HG03432 (cell line): ENCODE measurements around the gene PGA5.

Experiments used
- ATAC-seq: cut with Tn5 transposase; IDR thresholded peaks from one replicate; pipeline ENCODE4 v1.9.1; 2021; ENCODE audit warnings: mild to moderate bottlenecking, moderate library complexity; ENCODE audit not compliant: unreplicated experiment

Gene PGA5

DNA sequence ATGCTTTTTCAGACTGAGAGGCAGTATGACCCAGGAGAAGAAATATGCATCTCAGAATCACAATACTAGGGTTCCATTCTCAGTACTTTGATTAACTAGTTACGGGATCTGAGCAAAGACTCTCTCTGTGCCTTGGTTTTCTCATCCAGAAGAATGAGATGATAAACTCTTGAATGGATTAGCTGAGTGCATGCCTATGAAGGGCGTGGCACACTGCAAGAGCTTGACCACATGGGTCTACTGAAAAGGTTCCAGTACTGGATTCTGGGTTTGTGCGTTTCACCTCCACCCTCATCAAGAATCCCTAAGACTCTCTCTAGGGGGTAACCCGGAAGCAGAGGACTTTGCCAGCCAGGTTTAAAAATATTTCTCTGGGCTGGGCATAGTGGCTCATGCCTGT lies 25.6 kb downstream of the PGA5 start:
- no peak for ATAC-seq

DNA sequence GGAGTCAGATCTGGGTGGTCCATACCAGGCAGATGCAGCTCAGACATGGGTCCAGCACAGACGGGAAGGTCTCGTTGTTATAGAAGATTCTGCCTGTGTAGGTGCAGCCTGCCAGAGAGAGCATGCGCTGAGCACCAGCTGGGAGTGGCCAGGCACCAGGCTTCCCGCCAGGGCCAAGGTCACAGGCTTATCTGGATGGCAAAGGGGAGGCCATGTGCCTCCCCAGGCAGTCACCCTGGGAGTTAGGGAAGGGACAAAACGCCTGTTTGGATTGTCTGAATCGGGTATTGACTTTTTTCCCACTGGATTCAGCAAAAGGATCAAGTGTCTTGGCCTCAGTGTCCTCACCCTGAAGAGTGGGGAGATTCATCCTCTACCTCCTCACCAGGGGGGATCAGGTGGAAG lies 26.5 kb downstream of the PGA5 start:
- no peak for ATAC-seq

DNA sequence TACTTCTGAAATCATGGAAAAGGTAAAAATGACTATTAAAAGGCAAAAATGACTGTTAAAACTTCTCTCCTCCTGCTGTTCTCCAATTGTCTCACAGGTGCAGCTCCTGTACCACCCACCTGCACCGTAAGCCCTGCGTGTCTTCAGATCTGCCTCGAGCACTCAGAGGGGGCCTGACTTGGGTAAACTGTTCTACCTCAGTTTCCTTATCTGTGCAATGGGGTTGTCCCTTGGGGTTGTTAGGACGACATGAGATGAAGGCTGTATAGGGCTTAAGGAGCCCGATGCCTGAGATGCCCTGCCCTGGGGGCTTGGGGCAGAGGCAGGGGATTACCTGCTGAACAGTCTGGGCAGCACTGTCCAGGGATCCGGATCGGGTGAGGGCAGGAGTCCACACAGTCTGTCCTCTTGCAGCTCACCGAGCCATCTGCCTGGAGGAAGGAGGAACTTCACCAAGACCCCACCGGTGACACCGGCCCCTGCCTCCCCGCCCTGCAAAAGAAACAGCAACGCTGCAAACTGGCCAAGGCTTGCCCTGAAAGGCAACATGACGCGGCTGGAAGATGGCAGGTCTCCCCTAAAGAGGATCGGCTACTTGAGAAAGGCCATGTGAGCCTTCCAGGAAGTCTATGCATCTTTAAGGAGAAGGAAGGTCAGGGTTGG lies 27.7 kb downstream of the PGA5 start:
- no peak for ATAC-seq

DNA sequence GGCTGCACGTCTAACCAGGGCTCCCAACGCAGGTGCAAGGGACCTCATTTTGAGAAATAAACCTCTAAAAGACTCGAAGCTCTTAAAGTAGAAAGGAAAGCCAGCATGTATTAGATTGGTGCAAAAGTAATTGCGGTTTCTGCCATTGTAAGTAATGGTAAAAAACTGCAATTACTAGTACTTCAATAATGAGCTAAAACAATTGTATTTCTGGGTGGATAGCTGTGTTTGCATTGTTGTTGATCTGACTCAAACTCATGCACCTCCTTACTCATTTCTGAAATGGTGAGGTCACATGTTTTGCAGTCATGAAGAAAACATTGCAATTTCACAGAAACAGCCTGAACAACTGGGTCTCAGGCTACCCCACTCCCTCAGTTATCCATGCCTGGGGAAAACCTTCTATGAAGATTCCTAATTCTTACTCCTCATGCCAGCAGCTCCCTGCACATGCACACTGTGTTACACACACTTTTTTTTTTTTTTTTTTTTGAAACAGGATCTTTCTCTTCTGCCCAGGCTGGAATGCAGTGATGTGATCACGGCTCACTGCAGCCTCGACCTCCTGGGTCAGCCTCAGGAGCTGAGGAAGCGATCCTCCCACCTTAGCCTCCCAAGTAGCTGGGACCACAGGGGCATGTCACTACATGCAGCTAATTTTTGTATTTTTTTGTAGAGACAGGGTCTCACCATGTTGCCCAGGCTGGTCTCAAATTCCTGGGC lies 29.5 kb downstream of the PGA5 start:
- no peak for ATAC-seq

DNA sequence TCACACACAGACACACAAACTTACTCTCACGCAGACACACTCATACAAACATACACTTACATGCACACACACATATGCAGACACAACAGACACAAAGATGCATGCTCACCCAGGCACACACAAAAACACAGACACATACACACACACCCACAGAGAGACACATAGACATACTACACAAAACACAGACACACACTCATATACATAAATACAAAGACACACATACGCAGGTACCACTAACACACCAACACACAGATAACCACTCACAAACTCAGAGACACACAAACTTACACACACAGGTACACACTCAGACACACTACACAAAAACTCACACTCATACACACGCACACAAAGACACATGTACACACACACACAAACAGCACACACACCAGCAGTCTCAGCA lies 31.8 kb downstream of the PGA5 start:
- ATAC-seq, result no peak

DNA sequence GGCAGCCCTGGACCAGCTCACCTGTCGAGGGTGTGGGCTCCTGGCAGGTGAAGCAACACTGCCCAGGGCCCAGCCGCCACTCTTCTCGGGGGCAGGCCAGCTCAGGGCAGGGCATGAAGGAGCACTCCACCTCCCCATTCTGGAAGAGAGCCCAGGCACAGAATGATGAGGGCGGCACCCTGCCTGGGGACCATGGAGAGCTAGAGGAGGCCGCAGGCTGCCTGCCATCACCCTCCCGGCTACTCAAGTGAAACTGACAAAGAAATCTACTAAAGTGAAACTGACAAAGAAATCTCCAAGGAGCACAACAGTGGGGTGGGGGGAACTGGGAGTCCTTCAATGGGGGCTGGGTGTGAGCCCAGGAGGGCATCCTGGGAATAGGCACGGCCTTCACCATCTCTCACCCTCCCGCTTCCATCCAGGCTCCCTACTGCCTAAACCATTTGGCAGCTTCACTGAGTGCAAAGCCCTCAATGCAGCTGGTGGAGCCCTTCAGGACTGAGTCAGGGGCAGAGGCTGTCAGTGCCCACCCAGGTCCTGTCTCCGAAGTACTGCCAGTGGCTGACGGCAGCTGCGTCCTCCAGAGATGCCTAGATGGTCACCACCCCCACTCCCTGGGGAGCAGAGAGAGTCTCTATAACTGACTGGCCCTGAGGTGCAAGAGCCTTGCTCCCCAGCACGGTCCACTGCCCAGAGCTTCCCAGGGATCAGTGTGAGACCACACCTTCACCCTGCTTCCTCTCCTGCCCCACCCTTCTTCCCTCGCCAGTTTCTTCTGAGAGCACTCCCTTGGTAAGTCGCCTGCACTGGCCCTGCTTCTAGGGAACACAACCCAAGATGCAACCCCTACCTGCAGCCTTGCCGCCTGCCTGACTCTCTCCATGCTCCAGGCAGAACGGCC lies 32.5 kb downstream of the PGA5 start:
- ATAC-seq, result no peak

DNA sequence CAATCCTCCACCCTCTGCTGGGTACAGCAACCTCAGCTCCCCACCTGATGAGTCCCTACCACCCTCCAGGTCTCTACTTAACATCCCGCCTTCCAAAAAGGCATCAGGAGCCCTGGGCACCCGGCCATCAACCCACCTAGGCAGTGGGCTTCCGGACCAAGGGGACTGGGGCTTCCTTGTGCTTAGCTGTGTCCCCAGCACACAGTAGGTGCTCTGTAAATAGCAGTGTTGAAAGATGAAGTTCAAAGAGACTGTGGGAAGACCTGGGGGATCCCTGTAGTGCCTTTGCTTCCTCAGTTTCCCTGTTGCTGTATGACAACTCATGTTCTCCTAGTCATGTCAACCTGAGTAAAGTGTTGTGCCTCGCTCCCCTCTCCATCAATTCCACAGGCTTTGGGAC lies 33.1 kb downstream of the PGA5 start:
- no peak for ATAC-seq

DNA sequence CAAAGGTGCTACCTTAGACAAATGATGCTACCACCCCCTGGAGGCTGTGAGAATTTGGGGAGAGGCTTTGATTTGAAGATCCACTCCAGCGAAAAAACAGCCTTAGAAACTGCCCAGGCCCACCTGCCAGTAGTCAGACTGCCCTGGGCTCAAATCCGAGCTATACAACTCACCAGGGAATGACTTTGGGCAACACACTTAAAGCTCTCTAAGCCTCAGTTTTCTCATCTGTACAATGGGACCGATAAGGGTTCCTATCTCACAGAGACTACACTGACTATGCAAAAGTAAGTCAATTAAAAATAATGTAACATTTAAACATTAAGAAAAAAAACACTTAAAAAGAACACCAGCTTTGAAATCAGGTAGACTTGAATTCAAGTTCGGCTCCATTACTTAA lies 34.2 kb downstream of the PGA5 start:
- ATAC-seq, result no peak

DNA sequence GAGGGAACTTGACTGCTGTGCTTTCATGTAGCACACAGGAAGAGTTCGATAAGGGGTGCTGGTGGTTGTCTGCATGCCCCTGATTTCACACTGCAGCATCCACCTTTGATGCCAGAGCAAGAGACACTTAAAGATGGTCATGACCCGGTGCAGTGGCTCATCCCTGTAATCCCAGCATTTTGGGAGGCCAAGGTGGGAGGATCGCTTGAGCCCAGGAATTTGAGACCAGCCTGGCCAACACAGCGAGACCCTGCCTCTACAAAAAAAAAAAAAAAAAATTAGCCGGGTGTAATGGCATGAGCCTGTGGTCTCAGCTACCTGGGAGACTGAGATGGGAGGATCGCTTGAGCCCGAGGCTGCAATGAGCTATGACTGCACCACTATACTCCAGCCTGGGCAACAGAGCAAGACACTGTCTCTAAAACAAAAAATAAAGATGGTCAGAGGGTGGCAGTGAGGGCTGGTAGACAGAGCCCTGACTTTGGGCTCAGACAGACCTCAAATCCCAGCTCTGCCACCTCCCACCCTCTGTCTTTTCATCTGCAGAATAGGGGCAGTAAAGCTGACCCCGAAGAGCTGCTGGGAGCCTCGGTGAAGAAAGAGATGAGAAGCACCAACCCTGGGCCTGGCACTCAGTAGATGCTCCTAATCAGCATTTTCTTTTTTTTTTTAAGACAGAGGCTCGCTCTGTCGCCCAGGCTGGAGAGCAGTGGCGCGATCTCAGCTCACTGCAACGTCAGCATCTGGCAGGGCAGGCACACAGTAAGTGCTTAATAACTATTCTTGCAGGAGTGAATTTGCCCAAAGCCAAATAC lies 36.4 kb downstream of the PGA5 start:
- no peak for ATAC-seq

DNA sequence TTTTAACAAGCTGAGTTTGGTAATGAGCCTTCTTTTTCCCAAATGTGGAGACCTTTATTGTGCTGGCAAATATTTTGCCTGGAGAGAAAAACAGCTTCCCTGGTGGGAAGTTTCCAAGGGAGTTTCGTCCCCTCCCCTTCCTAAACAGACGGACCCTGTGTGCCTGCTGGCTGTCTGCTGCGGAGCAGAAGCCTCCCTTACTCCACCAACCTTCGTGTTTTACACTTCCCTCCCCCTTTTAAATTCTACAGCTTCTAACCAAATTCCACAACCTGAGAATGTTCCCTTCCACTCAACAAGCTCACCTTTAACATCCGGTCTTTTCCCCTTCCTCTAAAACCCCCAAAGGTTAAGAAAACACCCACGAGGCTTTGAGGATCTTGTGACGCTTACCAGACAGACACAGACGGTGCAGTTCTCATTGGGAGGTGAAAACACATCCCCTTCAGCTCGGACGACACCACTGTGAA lies 37.1 kb downstream of the PGA5 start:
- ATAC-seq, result no peak

DNA sequence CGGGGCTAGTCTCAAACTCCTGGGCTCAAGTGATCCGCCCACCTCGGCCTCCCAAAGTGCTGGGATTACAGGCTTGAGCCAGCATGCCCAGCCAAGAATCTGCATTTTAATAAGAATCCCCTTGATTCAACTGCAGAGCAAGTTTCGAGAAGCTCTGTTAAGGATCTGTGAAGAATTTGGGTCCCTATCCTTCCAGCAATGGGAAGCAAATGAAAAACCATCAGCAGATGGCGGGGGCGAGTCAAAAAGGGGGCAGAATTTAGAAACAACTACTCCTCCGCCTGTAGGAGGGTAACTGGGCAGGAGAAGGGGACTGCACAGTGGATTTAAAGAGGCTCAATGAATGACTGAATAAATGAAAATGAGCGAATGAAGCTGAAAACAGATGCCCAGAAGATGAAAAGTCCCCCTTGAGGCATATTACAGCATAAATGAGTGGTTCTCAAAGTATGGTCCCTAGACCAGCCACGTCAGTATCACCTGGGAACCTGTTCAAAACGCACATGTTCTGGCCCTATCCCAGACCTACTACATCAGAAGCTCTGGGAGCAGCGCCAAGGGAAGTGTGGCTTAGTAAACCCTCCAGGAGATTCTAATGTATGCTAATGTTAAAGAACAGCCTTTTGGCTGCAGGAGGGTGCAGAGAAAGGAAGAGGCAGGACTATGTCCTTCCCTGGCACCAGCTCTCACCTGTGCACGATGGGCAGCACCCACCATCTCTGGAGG lies 39.1 kb downstream of the PGA5 start:
- no peak for ATAC-seq

DNA sequence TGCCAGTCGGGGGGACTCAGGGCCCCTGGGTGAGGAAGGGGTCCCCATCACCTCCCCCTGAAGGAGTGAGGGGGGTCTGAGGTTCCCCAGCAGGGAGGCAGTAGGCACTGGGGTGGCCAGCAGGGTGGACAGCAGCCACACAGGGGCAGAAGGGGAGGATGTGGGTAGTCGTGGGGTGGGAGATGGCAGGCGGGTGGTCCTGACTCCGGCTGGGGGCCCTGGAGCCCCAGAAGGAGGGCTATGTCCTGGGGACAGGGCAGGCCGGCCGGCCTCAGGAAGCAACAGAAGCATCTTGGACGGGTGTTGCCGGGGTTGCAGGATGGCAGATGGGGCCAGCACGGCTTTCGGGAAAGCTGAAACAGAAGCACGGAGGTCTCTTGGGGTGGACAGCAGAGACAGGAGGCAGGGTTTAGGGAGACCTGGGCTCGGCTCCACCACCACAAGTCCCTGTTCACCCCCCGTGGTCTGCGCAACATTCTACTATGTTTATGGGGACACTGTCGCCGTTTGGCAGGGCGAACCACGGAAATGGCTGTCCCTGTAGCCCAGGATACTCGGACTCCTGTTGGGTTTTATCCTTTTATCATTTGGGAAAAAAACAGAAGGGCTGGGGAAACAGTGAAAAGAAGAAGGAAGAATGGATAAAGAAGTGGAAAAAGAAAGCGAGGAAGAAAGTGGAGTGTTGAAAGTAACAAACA lies 40.1 kb downstream of the PGA5 start:
- no peak for ATAC-seq

DNA sequence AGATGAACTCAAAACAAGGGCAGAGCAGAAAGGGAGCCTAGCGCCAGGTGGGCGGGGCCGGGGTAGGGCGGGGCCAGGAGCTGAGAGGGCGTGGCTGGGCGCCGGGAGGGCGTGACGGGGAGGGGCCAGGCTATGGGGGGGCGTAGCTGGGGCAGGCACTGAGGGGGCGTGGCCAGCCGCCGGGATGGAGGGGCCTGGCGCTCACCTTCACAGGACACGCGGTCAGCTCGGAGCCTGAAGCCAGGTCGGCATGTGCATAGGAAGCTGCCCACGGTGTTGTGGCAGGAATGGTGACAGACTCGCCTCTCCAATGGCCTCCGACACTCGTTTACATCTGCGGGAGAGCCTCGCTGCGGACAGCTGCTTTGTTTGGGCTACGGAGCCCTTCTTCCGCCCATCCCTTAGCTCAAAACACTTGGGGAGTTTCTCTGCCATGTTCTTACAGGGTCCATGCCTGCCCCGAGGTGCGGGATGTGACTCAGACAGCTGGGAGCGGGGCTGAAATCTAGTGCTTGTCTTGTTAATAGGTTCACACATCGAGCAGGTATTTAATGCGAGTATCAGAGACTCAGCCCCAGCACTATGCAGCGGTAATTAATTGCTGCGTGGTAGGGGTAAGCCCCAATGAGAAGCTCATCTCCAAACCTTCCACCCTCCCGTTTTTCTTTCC lies 40.7 kb downstream of the PGA5 start:
- no peak for ATAC-seq

DNA sequence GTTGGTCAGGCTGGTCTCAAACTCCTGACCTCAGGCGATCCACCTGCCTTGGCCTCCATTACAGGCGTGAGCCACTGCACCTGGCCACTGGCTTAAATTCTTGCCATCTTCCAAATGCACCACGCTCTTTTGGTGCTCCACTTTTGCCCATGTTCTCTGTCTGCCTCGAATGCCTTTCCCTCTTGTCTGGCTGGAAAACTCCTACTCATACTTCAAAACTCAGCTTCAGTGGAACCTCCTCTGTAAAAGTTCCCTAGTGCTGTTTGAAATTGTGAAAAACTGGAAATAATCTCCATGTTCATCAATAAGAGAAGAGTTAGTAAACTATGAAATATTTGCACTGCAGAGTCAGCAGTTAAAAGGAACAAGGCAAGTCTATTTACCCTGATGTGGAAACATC lies 42.6 kb downstream of the PGA5 start:
- no peak for ATAC-seq

DNA sequence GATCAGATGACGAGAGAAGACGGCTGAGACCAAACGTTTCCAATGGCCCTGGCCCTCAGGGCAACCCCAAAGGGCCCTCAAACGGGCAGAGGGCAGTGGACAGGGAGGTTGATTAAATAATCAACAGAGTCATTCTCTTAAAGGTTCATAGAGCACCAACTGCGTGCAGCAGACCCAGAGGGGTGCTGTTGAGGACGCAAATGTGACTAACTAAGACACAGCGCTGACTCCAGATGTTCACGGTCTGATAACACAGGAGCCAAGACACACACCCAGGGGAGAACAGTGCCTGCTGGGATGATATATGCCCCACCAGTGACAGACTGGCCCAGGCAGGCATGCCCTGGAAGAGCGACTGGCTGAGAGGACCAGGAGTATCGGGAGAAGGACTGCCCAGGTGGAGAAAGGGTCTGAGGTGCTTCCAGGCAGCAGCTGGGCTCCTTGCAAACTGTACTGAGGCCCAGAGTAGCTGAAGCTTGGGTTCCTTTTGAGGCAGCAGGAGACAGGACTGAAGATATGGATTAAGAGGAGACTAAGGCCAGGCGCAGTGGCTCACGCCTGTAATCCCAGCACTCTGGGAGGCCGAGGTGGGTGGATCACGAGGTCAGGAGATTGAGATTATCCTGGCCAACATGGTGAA lies 46.5 kb downstream of the PGA5 start:
- no peak for ATAC-seq

DNA sequence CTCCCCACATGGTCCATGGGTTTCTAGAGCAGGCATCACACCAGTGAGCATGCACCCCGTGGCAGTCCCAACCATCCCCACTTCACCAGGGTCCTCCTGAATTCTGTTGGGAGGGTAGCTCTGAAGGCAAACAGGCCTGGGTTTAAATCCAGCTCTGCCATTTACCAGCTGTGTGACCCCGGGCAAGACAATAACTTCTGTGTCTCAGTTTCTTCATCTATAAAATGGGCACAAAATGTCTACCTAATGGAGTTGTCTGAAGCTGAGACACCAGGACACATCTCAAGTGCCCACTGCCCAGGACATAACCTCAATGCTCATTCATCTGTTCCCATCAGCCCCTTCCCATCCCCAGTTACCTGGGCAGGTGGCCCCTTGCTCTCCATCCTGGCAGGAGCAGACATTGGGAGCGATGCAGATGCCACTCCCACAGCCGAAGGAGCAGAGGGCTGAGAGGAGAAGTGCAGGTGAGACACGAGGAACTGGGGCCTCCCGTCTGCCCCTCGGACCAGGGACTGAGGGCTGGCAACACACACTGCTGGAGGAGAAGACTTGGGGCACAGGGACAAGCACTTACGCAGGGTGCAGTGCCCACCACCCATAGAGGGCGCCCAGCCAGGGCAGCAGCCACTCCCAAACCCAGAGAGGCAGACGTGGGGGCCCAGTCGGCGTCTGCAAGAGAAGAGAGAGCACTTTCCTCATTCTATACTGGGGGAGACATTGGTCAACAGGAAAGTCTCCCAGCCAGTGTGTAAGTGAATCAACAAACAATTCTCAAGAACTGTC lies 50.1 kb downstream of the PGA5 start:
- no peak for ATAC-seq

DNA sequence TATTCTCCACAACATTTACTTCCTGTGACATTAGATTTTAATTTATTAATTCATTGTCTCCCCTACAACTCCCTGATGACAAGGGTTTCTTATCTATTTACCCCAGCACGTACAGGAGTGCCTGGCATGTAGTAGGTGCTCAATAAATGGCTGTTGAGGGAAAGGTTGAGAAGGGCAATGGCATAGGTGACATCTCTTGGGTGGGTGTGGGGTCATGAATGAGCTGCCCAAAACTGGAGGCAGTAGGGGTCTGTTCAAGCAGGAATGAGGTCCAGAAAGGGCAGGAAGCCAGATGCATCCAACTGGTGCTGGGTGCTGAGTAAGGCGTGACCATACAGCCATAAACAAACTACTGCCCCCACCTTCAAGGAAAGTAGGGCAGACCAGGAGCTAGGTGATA lies 51.4 kb downstream of the PGA5 start:
- ATAC-seq, result no peak
